Lower lobe of right lung (tissue), 2 donors: ENCODE results near the gene MYO5A. TPM values are rescaled to one million over a fixed set of nuclear protein-coding genes. Genes with fewer than 3 reads are reported as not detected.

Experiments used
- ATAC-seq, 2 donors: fragments of 200-7000 bp; cut with Tn5 transposase; one replicate each; pipeline ENCODE4 v1.9.1; 2020 to 2022; ENCODE audit warnings: mild to moderate bottlenecking in 2 of 2, moderate library complexity in 2 of 2
- DNase-seq: peaks from one replicate; pipeline ENCODE4 v3.0.0-alpha.2; 2020
- H3K27ac ChIP-seq: fragments of 200-600 bp; one replicate; pipeline ENCODE4 v1.8.0; 2022
- H3K27me3 ChIP-seq: fragments of 200-600 bp; one replicate; pipeline ENCODE4 v1.8.0; 2022; ENCODE audit warnings: low read depth
- H3K36me3 ChIP-seq: fragments of 200-600 bp; one replicate; pipeline ENCODE4 v1.8.0; 2022; ENCODE audit warnings: mild to moderate bottlenecking
- H3K4me1 ChIP-seq: fragments of 200-600 bp; one replicate; pipeline ENCODE4 v1.8.0; 2022
- H3K4me3 ChIP-seq: fragments of 200-600 bp; one replicate; pipeline ENCODE4 v1.8.0; 2022; ENCODE audit warnings: mild to moderate bottlenecking
- H3K9me3 ChIP-seq: fragments of 200-600 bp; one replicate; pipeline ENCODE4 v1.8.0; 2022
- intact Hi-C: fragments of 100-400 bp; cut with DNase I; formaldehyde crosslinking; loops from one replicate; pipeline ENCODE4 v1.11.0; 2022
- total RNA-seq: library from RNA; stranded (reverse); fragmentation: NEBNext Ultra II Directional; extraction: Animal tissue kit (Norgen Biotek cat#: 25700); gene quantifications from one replicate; pipeline ENCODE4 v1.2.1, GENCODE V29; 2021
- TF ChIP-seq, protein P1 (sequence below): fragments of 200-600 bp; IDR thresholded peaks from one replicate; pipeline ENCODE4 v1.8.0; 2022; ENCODE audit warnings: antibody characterized with exemption, mild to moderate bottlenecking
- donor health status: DM: no; HTN: yes; CAD: no; lungs with severe emphysema.

The MYO5A gene
- total RNA-seq, 1 donor from 2014 or later, result 36.1 TPM

DNA sequence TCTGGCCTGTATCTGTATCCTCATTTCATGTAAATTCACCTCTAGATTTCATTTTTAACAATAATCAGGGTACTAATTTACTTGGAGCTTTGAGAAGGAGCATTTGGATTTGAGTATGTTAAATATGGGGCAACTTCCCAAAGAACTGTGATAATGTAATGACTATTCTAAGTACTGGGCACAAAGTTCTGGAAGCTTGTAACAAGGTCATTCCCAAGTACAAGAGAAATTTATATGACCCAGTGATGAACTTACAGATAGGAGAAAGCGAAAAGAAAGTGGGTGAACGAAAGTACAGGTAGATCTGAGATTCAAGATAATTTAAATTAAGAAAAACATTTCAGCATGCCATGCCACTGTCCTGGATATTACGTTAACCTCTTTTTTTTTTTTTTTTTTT lies 93.8 kb downstream of the MYO5A start:
- intact Hi-C loops, result no loop called here
- H3K4me3 ChIP-seq, result no peak overlapping the region
- peaks cover 10% of the 10 kb centered on the region for H3K4me1 ChIP-seq
- ATAC-seq (no peak), DNase-seq (no peak)
- no peaks in the 10 kb centered on the region for H3K27me3 ChIP-seq
- H3K27ac ChIP-seq, result no peak overlapping the region
- TF ChIP-seq, protein P1, sequence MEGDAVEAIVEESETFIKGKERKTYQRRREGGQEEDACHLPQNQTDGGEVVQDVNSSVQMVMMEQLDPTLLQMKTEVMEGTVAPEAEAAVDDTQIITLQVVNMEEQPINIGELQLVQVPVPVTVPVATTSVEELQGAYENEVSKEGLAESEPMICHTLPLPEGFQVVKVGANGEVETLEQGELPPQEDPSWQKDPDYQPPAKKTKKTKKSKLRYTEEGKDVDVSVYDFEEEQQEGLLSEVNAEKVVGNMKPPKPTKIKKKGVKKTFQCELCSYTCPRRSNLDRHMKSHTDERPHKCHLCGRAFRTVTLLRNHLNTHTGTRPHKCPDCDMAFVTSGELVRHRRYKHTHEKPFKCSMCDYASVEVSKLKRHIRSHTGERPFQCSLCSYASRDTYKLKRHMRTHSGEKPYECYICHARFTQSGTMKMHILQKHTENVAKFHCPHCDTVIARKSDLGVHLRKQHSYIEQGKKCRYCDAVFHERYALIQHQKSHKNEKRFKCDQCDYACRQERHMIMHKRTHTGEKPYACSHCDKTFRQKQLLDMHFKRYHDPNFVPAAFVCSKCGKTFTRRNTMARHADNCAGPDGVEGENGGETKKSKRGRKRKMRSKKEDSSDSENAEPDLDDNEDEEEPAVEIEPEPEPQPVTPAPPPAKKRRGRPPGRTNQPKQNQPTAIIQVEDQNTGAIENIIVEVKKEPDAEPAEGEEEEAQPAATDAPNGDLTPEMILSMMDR, result no peak
- H3K9me3 ChIP-seq, result no peaks in the 10 kb centered on the region
- no peaks in the 10 kb centered on the region for H3K36me3 ChIP-seq

DNA sequence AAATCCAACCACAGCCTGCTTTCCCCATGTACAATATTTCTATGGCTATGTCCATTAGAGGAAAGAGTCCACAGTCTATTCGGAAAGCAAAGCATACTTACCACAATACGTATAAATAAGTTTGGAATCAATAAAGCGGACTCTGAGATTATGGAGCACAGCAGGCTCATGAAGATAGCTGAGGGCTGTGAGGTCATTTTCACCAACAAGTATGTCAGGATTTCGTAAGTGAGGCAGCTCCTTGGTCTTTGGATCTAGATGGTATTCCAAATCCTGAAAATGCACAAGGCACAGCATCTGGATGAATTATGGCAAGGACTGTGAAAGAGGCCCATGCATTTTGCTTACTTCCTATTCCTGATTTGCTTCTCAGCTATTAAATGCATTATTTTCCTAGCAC lies 100.4 kb downstream of the MYO5A start:
- Histone ChIP-seq H3K4me1 (no peaks in the 10 kb centered on the region), H3K9me3 (no peaks in the 10 kb centered on the region), H3K36me3 (peaks cover 9% of the 10 kb centered on the region), H3K27me3 (no peaks in the 10 kb centered on the region), H3K27ac (no peak overlapping the region), H3K4me3 (no peak overlapping the region)
- intact Hi-C loops, result no loop called here
- TF ChIP-seq, protein P1, result no peak
- ATAC-seq (no peak), DNase-seq (no peak)

DNA sequence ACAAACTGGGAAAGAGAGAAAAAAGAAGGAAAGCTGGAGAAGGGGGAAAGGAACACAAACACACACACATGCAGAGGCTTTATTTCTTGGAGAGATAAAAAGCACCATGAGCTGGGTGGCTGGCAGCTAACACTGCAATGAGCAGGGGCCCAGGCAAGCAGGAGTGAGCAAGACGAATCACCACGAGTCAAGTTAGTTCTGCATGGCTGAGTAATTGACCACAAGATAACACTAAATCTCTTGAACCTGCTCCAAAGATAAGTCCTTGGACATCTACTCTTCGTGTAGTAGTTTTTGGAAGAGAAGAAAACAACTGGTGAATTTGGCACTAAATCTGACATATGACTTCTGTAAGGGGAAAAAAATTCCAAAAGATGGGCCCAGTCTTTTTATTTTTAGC lies 100.9 kb downstream of the MYO5A start:
- H3K27ac ChIP-seq, result no peak overlapping the region
- peak in 1 of 2 donors; percentile 57 for ATAC-seq
- peaks cover 9% of the 10 kb centered on the region for H3K36me3 ChIP-seq
- intact Hi-C loops, result no loop called here
- H3K4me3 ChIP-seq, result no peak overlapping the region
- no peaks in the 10 kb centered on the region for H3K4me1 ChIP-seq
- TF ChIP-seq, protein P1, result no peak
- H3K9me3 ChIP-seq, result no peaks in the 10 kb centered on the region
- no peak for DNase-seq
- H3K27me3 ChIP-seq, result no peaks in the 10 kb centered on the region

DNA sequence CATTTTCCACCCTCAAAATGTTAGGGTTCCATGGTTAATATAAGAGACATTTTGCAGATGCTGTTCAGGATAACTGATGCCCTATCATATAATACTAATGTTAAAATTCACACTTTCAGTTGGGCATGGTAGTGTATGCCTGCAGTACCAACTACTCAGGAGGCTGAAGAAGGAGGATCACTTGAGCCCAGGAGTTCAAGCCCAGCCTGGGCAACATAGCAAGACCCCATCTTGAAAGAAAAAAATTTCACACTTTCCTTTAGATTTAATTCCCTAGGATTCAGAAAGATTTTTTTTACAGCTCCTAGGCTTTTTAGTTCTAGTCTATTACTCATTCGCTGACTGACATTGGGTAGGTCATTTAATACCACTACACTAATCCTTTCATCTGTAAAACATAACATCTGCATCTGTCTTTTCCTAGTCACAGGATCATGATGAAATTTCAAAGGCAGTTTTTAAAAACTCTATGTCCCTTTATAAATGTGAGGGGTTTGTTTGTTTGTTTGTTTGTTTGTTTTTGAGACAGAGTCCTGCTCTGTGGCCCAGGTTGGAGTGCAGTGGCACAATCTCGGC lies 103.7 kb downstream of the MYO5A start:
- Histone ChIP-seq H3K36me3 (peaks cover 9% of the 10 kb centered on the region), H3K27ac (no peak overlapping the region), H3K4me3 (no peak overlapping the region), H3K27me3 (no peaks in the 10 kb centered on the region), H3K9me3 (no peaks in the 10 kb centered on the region), H3K4me1 (no peaks in the 10 kb centered on the region)
- DNase-seq, result no peak
- TF ChIP-seq, protein P1, result no peak
- intact Hi-C loops, result no loop called here
- no peak for ATAC-seq

DNA sequence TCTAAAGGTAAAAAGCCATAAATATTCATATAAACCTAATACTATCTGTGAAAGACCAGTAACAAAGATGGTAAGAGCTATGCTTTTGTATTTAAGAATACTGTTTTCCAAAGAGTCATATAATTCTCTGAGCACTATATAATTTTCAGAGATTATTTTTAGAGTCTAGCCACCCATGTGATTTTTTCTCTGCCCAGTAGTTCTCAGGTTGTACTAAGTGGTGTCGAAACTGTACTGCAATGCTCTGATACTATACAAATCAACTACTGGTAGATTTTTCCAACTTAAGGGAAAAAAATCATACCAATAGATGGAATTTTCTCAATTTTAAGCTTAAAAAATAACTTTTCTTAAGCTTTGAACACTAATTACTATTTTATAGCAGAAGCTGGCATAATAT lies 104.8 kb downstream of the MYO5A start:
- intact Hi-C loops, result no loop called here
- ATAC-seq (no peak), DNase-seq (no peak)
- H3K9me3 ChIP-seq, result no peaks in the 10 kb centered on the region
- TF ChIP-seq, protein P1, result no peak
- no peaks in the 10 kb centered on the region for H3K27me3 ChIP-seq
- no peak overlapping the region for H3K27ac ChIP-seq
- no peaks in the 10 kb centered on the region for H3K4me1 ChIP-seq
- peaks cover 9% of the 10 kb centered on the region for H3K36me3 ChIP-seq
- H3K4me3 ChIP-seq, result no peak overlapping the region
